GM19099 (cell line): ENCODE data around the gene OR51T1.

ENCODE experiments used
- POLR2A ChIP-seq: IDR thresholded peaks from 3 replicates; pipeline ENCODE4 v1.6.1; 2011; ENCODE audit warnings: low read depth; ENCODE audit not compliant: insufficient read length; ENCODE audit errors: extremely low read depth

Gene OR51T1

DNA sequence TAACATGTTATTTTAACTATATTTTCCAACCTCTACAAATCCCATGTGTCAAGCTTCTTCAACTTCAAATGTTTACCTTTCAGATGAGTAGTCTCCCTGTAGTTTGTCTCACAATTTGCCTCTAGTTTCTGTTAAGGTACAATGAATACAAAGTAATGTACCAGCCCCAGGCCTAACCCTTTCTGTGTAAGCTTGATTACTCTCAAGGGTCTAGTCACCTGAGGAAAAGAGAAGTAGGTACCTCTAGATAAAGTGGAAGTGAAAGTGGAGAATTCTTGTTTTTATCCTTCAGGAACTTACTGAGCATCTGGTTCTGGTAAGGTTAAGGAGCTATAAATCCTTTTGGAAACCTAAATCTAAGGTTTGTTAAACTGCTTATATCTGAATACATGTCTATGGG, 21.8 kb downstream of the OR51T1 start, which contains the start of gene OR51A7:
Gene OR51A7 (plus strand): TSS at position 300 of the 400 bp plus-strand sequence. CDS start 3,587 bp downstream, outside the sequence.
- no peak for TF ChIP-seq POLR2A

DNA sequence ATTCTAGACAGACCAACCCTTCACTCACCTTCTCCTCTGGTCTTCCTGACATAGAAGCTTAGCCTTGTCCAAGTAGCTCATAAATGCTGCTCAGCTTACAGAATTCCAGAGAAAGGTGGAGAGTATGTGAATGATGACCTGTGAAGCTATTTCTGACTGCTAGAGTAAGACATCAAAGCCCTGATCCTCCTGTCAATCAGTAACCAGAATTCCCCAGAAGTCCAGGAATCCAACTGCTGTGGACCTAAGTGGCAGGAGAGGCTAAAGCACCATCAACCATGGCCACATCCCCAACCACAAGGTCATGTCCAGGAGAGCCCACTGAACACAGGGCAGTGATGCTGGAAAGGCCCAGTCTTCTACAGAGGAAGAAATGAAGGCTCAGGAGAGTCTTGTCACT, 34.9 kb downstream of the OR51T1 start:
- no peak for TF ChIP-seq POLR2A

DNA sequence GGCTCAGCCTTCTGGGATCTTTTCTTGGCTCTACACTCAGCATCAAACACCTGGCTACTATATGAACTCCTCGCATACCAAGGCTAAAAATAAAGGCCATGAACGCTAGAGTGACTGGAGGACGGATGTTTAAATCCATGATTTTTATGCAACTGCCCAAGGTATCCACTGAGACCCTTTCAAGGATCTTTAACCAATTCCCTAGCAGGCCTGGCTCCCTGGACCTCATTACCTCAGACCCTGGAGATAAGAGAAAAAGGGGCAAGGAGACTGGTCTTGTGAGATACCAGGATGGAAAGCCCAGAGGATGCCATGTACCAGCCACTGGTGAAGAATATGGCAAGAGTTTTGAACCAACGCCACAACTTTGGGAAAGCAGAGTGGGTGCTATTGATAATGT, 37.5 kb downstream of the OR51T1 start, which contains the start of gene OR51G2:
Gene OR51G2 (minus strand): TSS at position 101 of the 400 bp plus-strand sequence. CDS start 3,687 bp downstream, outside the sequence.
- TF ChIP-seq POLR2A, result no peak

DNA sequence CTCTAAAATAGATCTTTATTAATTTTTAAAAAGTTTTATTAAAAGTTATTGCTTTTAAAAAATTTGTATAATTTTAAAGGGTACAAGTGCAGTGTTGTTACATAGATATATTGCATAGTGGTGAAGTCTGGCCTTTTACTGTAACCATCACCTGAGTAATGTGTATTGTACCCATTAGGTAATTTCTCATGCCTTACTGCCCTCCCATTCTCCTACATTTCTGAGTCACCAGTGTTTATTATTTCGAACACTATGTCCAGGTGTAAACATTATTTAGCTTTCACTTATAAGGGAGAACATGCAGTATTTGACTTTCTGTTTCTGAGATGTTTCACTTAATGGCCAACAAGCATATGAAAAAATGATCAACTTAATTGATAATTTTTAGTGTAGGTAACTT, 40.1 kb downstream of the OR51T1 start:
- no peak for TF ChIP-seq POLR2A

DNA sequence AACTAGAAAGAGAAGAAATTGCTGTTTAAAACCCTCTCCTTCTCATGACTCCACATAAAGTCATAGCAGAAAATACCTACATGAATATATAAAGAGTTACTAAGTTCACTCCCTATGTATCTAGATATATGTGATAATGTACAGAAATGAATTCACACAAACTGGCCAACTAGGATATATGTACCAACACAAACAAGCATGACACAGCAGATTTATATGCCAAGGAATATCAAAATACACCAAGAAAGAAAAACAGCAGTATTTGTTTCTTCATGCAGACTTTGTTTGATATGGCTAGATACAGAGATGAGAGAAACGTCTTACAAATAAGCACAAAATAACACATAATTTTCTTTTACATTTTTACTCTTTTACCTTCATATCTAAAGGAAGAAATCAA, 40.6 kb downstream of the OR51T1 start:
- no peak for TF ChIP-seq POLR2A

DNA sequence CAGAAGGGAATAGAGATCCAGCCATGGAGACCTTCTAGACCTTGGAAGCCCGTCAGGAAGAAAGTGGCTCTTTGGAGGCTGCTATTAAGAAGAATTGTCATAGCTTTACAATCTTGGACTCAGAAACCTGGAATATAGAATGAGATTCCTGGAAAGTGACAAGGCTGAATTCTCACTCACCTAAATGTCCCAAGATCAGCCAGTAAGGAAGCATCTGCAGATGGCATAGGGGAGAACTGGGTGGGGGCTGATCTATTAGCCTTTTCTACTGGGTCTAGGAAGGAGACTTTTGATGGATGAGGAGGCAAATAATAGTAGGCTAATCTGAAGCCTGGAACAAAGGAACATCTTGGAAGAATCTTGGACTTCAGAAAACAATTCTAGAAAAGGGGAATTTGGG, 42.5 kb downstream of the OR51T1 start, which contains the start of gene OR51G1:
Gene OR51G1 (minus strand): TSS at position 101 of the 400 bp plus-strand sequence. CDS start 0 bp downstream, at position 101.
- TF ChIP-seq POLR2A, result no peak

DNA sequence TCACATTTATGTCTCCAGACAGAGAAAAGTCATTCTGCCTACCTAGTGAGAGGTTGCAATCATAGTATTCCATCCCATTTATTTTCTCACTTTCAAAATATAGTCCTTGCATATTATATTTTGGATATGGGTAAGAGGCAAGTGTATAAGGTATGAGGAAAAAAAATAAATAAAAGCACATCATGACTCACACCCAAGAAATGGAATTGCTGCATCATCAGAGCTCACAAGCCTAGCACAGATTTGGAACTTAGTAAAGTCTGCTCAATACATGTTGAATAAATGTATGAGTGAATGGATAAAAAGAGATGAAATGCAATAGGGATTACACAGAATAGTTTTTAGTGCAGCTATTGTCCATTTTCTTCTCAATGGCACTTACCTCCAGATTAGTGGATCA, 44.9 kb downstream of the OR51T1 start:
- TF ChIP-seq POLR2A, result no peak
